PC-3 (cell line): ENCODE results near the gene EFNA5.

Experiments
- CTCF ChIP-seq: fragments of 300-600 bp; sonication (generic); conservative IDR thresholded peaks from 2 replicates; pipeline ENCODE4 v1.5.1; 2017; ENCODE audit warnings: antibody characterized with exemption, low read depth, mild to moderate bottlenecking, low read length
- EZH2 ChIP-seq: fragments of 300-600 bp; sonication (generic); IDR thresholded peaks from one replicate; pipeline ENCODE4 v1.6.1; 2017; ENCODE audit warnings: antibody characterized with exemption, mild to moderate bottlenecking, low read length; ENCODE audit not compliant: unreplicated experiment

- TF ChIP-seq CTCF (no peak), EZH2 (no peak)
Observed at GRCh38 chr5:107470295-107470582, 200.5 kb downstream of the EFNA5 start.
